MG63 (cell line): ENCODE measurements around the gene PEF1. TPM values are rescaled to one million over a fixed set of nuclear protein-coding genes. Genes with fewer than 3 reads are reported as not detected.

ENCODE experiments used
- DNase-seq: peaks from one replicate; pipeline ENCODE4 v3.0.0-alpha.2; 2020
- H3K27me3 ChIP-seq: fragments of 250-450 bp; sonication (Bioruptor Pico); 2 replicates; pipeline ENCODE4 v1.5.1; 2020; ENCODE audit warnings: mild to moderate bottlenecking, moderate library complexity
- H3K36me3 ChIP-seq: fragments of 250-450 bp; sonication (Bioruptor Pico); 2 replicates; pipeline ENCODE4 v1.5.1; 2020; ENCODE audit warnings: mild to moderate bottlenecking, moderate library complexity
- H3K4me3 ChIP-seq: fragments of 250-450 bp; sonication (Bioruptor Pico); 2 replicates; pipeline ENCODE4 v1.5.1; 2020; ENCODE audit warnings: mild to moderate bottlenecking, moderate library complexity
- H3K9me3 ChIP-seq: fragments of 250-450 bp; sonication (Bioruptor Pico); 2 replicates; pipeline ENCODE4 v1.5.1; 2020; ENCODE audit warnings: mild to moderate bottlenecking, moderate library complexity
- total RNA-seq: library from RNA; depleted of rRNA; stranded (reverse); fragments of >200 nt; shearing (Covaris generic); gene quantifications from 2 replicates; pipeline ENCODE4 v1.2.3, GENCODE V29; 2014; ENCODE audit warnings: low replicate concordance

PEF1 gene
- total RNA-seq, 1 experiment from 2014 or later: 96.9 TPM

DNA sequence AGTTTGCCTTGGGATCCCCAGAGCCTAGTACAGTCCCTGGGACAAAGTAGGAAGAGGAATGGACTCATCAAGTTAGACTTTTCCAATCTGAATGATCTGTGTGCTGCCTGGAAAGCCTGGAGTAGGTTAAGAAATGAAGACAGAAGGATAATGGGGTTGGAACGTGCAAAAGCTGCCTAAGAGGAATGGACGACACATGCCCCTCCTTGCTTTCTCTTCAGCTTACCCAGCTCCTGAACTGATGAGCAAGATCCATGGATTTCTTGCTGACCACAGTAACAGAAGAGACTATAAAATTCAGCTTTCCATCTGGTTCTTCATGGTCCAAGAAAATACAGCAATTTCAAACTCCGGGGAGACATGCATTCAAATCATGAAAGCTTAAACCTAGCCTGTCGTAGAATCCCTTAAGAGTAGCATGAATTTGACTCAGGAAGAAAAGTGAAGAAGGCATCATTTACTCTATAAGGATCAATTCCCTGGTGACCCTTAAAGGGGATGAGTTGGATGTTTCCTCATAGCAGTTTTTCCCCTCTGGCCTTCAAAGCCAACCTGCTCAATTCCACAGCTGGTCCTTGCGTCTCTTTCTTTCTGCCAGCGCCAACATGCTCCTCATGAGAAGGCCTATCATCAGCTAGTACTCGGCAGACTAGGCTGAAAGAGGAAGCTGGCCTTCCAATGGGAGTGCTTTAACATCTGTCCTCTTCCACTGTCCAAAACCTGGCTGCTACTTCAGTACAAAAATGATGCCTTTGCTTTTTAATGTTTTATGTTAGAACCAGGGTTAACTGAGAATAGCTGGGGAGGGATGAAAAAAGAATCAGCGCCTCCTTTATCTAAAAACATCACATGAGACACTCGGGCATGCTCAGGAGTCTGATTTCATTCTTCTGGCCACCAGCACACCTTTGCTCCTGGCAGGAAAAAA, 5.7 kb upstream of the PEF1 start:
- DNase-seq: no peak
- Histone ChIP-seq H3K4me3 (no peak overlapping the region), H3K27me3 (no peaks in the 10 kb centered on the region), H3K36me3 (peaks cover 10% of the 10 kb centered on the region), H3K9me3 (no peaks in the 10 kb centered on the region)

DNA sequence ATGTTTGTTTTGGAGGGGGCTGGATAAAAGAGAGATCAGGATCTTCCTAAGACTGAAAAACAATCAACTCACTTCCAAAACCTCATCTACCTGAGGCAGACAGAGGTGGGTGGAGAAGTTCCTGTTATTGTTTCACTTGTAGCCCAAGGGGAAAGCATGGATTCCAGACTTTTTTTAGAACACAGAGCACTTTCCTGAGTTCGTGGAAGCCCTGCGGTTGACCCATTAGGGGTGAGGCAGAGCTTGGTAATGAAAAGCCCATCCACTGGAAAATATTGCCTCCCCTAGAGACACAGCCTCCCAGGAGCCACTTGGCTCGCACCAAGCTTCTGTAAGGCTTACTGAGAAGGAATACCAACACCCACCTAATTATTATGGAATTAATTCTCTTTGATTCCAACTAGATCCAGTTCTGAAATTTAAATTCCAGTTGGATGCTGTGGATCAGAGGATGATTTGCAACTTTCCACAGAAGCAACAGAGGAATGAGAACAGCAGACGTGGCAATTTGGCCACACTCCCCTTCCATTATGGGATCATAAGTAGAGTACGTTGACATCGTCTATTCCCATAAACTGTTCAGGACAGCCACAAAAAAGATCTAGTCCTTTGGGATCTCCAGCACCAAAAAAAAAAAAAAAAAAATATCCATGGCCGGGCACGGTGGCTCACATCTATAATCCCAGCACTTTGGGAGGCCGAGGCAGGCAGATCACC, 4.1 kb upstream of the PEF1 start:
- no peak for DNase-seq
- Histone ChIP-seq H3K27me3 (no peaks in the 10 kb centered on the region), H3K4me3 (no peak overlapping the region), H3K9me3 (no peaks in the 10 kb centered on the region), H3K36me3 (peaks cover 10% of the 10 kb centered on the region)

DNA sequence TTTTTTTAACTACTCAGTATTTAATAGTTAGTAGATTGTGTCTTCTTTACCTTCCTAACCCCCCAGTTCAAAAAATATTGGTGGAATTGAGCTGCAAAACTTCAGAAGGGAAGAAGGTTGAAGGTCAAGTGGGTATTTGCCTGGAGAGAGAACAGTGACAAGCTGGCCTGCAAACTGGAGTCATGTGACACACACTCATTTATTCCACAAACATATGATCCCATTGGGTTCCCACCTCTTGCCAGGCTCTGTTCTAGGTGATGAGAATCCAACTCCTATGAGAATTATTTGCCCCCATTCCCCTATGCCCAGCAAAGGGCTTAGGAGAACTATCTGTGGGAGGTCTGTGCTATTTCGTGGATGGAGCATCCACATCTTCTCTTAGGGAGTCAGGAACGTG, 3.5 kb upstream of the PEF1 start:
- Histone ChIP-seq H3K9me3 (no peaks in the 10 kb centered on the region), H3K27me3 (no peaks in the 10 kb centered on the region), H3K4me3 (no peak overlapping the region), H3K36me3 (peaks cover 10% of the 10 kb centered on the region)
- no peak for DNase-seq

DNA sequence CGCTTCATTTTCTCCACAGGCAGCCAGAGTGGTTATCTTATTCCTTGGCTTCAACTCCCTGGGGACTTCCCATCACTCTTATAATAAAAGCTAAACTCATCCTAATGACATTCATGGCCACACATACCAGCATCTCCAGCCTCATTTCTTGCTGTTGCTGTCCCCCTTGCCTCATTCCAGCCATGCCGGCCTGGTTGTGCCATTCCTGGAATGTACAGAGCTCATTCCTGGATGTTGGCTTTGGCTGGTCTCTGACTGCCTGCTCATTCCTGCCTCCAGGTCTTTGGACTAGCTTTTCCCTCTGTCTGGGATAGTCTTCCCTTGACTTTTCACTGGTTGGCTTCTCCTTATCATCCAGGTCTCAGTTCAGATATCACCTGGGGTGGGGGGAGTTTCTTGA, 2.4 kb upstream of the PEF1 start:
- Histone ChIP-seq H3K27me3 (no peaks in the 10 kb centered on the region), H3K36me3 (peaks cover 8% of the 10 kb centered on the region), H3K9me3 (no peaks in the 10 kb centered on the region), H3K4me3 (no peak overlapping the region)
- DNase-seq: no peak

DNA sequence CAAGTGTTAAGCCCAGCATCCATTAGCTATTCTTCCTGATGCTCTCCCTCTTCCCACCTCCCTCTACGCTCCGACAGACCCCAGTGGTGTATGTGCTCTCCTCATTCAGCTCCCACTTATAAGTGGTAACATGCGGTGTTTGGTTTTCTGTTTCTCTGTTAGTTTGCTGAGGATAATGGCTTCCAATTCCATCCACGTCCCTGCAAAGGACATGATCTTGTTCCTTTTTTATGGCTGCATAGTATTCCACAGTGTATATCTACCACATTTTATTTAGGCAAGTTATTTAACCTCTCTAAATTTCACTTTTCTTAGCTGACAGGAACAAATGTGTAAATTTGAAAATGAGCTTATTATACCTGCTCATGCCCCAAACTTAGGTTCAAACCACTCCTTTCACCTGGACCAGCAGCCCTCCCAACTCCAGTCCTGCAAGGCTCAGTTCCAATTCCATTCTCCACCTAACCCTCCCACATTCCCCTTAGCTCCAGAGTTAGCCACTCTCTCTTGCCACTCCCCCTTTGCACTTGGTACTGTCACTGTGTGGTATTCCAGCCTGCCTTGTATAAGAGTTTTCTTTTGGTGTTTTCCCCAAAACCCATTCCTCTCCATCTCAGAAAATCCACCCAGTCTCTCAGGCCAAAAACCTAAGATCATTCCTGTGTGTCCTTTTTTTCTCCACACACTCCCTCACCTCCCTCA, 1.7 kb upstream of the PEF1 start:
- Histone ChIP-seq H3K36me3 (peaks cover 8% of the 10 kb centered on the region), H3K4me3 (no peak overlapping the region)
- no peak for DNase-seq

DNA sequence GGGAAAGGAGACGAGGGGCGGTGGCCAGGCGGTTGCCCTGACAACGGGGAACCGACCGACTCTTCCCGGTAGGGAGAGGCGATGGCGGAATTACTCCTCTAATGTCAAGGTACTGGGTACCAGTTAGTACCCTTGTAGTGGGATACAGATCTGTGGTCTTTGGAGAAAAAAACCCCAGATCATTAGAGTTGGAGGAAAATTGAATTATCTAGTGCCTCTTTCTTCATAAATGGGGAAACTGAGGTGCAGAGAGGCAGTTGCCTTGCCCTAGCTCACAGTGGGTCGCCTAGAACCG, 545 bp upstream of the PEF1 start:
- no peaks in the 10 kb centered on the region for H3K27me3 ChIP-seq
- peak overlapping the region; percentile 95 for H3K4me3 ChIP-seq
- no peak for DNase-seq
- peaks cover 8% of the 10 kb centered on the region for H3K36me3 ChIP-seq
- no peaks in the 10 kb centered on the region for H3K9me3 ChIP-seq

More for the DNA sequence above, 1.7 kb upstream of the PEF1 start:
- H3K9me3 ChIP-seq: no peaks in the 10 kb centered on the region
- H3K27me3 ChIP-seq: no peaks in the 10 kb centered on the region

DNA sequence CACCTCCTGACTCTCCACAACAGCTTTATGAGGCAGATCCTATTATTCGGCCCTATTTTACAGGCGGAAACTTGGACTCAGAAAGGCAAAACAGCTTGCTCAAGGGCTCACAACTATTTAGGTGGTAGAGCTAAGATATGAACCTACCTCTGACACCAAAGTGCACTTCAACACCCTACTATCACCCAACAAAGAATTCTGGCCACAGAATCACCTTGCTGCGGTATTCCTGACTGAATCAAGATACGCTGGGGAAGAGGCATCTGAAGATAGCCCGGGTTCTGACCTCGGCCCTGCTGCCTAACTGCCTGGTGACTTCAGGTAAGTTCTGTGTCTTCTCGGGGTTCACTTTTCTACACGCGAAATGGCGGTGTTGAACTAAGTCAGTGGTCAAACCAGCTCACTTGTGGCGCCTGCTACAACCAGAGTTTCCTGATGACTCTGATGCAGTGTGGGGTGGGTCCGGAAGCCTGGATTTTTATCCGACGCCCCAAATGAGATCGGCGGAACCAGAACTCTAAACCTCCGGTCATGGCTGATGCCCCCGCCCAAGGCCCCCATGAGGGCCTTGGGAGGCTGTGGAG, 608 bp downstream of the PEF1 start:
- DNase-seq: no peak
- H3K27me3 ChIP-seq: no peaks in the 10 kb centered on the region
- no peaks in the 10 kb centered on the region for H3K9me3 ChIP-seq
- H3K36me3 ChIP-seq: peaks cover 8% of the 10 kb centered on the region
- peak overlapping the region; percentile 95 for H3K4me3 ChIP-seq

DNA sequence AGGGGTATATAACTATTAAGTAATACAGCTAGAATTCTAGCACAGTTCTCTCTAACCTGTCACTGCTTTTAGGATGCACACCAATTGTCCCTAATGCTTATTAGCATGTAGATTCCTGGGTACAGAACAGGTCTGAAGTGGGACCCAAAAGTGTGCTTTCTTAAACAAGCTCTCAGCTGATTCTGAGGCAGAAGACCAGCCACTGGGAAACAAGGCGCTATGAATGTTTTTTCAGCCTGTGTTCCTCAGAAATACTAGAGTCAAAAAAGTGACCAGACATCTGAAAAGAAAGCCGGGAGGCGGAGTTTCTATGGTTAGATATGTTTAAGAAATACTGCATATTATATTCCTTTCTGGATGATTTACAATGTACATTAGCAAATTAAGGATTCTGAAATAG, 1.8 kb downstream of the PEF1 start:
- Histone ChIP-seq H3K9me3 (no peaks in the 10 kb centered on the region), H3K4me3 (no peak overlapping the region), H3K27me3 (no peaks in the 10 kb centered on the region), H3K36me3 (peaks cover 13% of the 10 kb centered on the region)
- no peak for DNase-seq

DNA sequence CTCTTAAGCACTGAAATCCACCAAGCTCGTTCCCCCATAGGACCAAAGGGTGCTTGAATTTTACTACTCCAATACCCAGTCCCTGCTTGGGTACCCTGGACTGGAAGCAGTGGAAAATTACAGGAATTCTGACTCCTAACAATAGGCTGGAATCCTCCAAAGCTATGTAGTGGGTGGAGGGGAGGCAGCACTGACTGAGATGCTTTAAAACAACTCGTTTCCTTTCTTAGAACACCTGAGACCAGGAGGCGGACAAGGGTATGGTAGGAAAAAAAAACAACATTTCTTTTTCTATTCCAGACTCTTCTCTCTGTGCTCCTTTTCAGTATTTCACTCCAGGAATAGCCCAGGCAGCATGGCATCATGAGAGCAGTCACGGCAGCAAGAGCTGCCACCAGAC, 2.3 kb downstream of the PEF1 start:
- Histone ChIP-seq H3K27me3 (no peaks in the 10 kb centered on the region), H3K4me3 (no peak overlapping the region), H3K9me3 (no peaks in the 10 kb centered on the region), H3K36me3 (peaks cover 13% of the 10 kb centered on the region)
- DNase-seq: no peak

DNA sequence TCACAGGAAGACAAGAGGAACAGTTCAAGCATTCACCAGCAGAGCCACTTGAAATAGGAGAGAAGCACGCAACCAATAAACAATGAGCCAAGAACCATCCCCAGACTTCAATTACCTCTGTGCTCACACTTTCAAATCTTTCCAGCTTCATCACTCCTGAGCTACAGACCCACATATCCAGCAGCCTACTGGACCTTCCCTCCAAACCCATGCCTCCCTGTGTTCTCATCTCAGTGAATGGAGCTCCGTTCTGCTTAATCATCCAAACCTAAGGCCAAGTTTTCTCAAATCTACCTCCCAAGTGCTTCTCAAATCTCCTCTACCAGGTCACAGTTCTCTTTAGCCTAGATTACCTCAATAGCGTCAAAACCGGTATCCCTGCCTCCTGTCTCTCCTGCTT, 3.7 kb downstream of the PEF1 start:
- Histone ChIP-seq H3K36me3 (peaks cover 13% of the 10 kb centered on the region), H3K9me3 (no peaks in the 10 kb centered on the region), H3K27me3 (no peaks in the 10 kb centered on the region), H3K4me3 (no peak overlapping the region)
- DNase-seq: no peak

DNA sequence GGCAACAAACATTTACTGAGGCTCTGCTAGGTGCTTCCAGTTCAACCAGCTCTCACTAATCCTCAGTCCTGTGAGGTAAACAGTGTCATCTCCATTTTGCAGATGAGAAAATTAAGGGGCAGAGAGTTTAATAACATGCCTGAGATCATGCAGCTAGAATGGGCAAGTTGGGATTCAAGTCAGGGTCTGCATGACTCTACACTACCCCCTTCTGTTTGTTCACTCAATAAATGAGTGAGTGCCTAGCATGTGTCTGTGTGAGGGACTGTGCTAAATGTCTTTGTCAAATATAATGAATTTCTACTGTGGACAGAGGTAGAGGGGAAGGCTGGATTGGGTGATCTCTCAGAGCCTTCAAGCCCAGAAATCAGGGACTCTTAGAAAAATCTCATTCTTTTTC, 4.5 kb downstream of the PEF1 start:
- Histone ChIP-seq H3K9me3 (no peaks in the 10 kb centered on the region), H3K4me3 (no peak overlapping the region), H3K27me3 (no peaks in the 10 kb centered on the region), H3K36me3 (peaks cover 13% of the 10 kb centered on the region)
- no peak for DNase-seq

DNA sequence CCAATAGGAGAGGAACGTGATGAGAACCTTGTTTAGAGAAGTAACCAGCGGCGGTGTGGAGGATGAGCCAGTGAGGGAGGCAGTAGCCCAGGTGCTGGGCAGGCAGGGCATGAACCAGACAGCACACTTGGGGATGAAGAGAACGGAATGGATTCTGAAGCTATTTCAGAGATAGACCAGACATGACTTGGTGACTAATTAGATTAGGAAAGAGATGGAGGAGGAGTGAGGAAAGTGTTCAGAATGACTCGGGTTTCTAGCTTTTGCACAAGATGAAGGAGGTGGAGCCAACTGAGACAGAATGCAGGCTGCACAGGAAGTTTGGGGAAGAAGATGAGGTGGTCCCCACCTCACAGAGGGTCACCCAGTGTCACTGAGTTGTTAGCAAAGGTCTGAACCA, 5.1 kb downstream of the PEF1 start:
- Histone ChIP-seq H3K36me3 (peaks cover 13% of the 10 kb centered on the region), H3K9me3 (no peaks in the 10 kb centered on the region), H3K27me3 (no peaks in the 10 kb centered on the region), H3K4me3 (no peak overlapping the region)
- DNase-seq: no peak

DNA sequence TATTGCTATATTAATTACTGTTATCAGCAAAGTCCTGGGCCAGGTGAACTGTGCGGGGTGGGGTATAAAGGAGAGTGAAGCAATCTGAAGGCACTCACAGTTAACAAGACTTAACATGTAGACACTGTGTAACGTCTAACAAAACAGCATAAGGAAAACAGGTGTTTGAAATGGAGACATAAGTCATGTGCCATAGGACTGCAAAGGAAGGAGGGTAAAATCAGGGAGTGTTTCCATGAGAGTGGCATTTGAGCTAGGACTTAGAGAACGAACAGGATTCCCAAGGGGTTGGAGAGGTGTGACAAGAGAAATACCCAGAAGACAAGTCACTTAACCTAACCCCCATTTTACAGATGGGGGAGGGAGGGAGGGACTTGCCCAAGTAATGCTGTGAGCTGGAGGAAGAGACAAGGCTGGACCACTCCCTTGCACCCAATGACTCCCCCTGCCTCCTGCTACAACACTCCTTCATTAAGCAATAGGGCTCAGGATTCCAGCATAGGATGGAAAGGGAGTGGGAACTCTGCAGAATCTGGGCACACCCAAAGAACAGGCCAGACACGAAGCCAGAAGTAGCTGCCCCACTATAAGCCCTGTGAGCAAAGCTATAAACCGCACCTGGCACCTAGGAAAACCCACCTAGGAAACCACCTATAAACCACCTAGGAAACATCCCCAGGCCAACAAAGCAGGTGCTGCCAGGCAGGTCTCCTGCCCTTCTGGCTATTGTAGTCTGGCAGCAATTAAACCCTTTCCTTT, 6.6 kb downstream of the PEF1 start:
- Histone ChIP-seq H3K9me3 (no peaks in the 10 kb centered on the region), H3K27me3 (no peaks in the 10 kb centered on the region), H3K4me3 (no peak overlapping the region), H3K36me3 (peaks cover 12% of the 10 kb centered on the region)
- DNase-seq: no peak

DNA sequence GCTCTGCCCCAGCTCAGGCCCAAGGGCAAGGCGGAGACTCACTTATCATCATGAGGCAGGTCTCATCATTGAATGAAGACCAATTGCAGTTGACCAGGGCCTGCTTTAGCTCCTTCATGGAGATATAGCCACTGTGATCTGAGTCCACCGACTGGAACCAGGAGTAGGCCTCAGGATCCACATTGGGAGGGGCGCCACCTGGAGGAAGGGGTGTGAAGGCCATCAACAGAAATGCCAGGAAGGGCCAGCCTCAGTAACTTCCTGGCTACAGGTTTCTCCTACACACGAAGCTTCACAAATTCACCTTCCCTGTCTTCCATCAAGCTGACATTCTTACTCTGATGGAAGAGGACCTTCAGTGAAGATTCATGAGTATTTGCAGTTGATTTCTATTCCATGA, 11.6 kb downstream of the PEF1 start:
- H3K4me3 ChIP-seq: no peak overlapping the region
- H3K36me3 ChIP-seq: peaks cover 33% of the 10 kb centered on the region
- H3K27me3 ChIP-seq: no peaks in the 10 kb centered on the region
- DNase-seq: peak; percentile 18
- no peaks in the 10 kb centered on the region for H3K9me3 ChIP-seq

DNA sequence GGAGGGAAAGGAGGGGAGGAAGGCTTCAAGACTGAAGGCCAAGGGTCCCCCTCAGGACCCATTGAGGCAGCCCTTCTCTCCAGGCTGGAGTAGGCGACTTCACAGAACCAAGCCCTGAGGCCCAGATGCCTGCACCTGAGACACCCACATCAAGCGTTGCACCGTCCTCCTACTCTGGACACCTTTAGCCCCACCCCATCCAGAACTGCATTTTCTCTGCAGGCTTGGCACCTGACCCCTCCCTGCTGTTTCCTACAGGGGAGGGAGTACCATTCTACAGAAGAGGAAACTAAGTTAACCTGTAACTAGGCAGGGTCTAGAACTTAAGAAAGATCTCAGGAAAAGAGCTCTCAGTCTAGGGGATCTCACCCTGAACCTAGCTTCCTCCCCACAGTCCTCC, 12.0 kb downstream of the PEF1 start:
- Histone ChIP-seq H3K4me3 (no peak overlapping the region), H3K9me3 (no peaks in the 10 kb centered on the region), H3K36me3 (peaks cover 33% of the 10 kb centered on the region), H3K27me3 (no peaks in the 10 kb centered on the region)
- no peak for DNase-seq

DNA sequence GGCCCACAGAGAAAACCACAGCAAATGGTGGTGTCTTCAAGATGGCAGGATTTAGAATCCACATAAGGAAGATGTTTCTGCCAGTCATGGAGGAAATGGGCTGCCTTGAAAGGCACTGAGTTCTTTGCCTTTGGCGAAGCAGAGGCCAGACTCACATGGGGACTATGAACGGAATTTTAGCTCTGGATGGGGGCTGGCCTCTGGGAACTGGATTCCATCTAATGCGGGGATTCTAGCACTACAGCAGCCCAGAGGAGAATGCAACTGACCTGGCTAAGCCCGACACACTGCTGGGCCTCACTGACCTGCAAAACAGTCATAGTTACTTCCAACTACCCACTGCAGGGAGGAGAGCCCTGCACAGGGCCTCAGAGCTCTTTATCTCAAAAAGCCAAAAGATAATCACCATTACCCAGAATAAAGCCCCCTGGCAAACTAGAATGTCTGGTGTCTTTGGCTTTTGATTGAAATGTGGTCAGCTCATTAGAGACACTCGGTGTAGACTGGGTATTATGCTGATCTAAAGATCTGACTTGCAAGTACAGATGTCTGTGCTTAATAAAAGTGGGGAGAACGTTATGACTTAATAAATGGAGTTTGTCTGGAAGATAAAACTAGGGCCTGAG, 15.6 kb downstream of the PEF1 start:
- peaks cover 34% of the 10 kb centered on the region for H3K36me3 ChIP-seq
- H3K27me3 ChIP-seq: no peaks in the 10 kb centered on the region
- H3K4me3 ChIP-seq: no peak overlapping the region
- H3K9me3 ChIP-seq: no peaks in the 10 kb centered on the region
- DNase-seq: no peak
